Caco-2 (cell line): ENCODE measurements around the gene DDX52. TPM values are rescaled to one million over a fixed set of nuclear protein-coding genes. Genes with fewer than 3 reads are reported as not detected.
A peak's percentile ranks its signal among the peaks of the same experiment; 100 is the strongest.

ENCODE experiments used
- BruUV-seq: library from RNA; stranded (reverse); fragments of 400-500 nt; replicated peaks from 2 replicates; lab custom pipeline; 2021; lab: Mats Ljungman, UMichigan
- CTCF ChIA-PET: fragments of 300-600 bp; sonication (Branson Sonifier 250); formaldehyde crosslinking; loops from one replicate; lab custom pipeline; 2022; ENCODE audit warnings: antibody characterized with exemption; lab: Charles Lee
- POLR2A ChIA-PET: fragments of 300-600 bp; sonication (Branson Sonifier 250); formaldehyde crosslinking; loops from one replicate; lab custom pipeline; 2022; ENCODE audit warnings: antibody characterized with exemption; lab: Charles Lee
- DNase-seq, 2 experiments: peaks; one replicate each; pipeline versions ENCODE4 v3.0.0 to v3.0.0-alpha.2; 2020 to 2022
- H3K27me3 ChIP-seq: replicated peaks from 2 replicates; pipeline ENCODE4 v1.6.0; 2011; ENCODE audit warnings: low read length; ENCODE audit not compliant: control insufficient read depth, insufficient read depth
- H3K36me3 ChIP-seq: 2 replicates; pipeline ENCODE4 v1.5.1; 2011; ENCODE audit warnings: low read length; ENCODE audit not compliant: control insufficient read depth, insufficient read depth
- H3K4me1 ChIP-seq: fragments of 250-450 bp; sonication (Bioruptor Pico); 2 replicates; pipeline ENCODE4 v1.5.1; 2020; ENCODE audit warnings: mild to moderate bottlenecking
- H3K4me3 ChIP-seq: 2 replicates; pipeline ENCODE4 v1.5.1; 2011; ENCODE audit warnings: low read depth, mild to moderate bottlenecking, control low read depth, low read length
- H3K9me3 ChIP-seq: fragments of 250-450 bp; sonication (Bioruptor Pico); 2 replicates; pipeline ENCODE4 v1.5.1; 2020; ENCODE audit warnings: mild to moderate bottlenecking, moderate library complexity
- H3K27ac Mint-ChIP-seq: one replicate; pipeline ENCODE4 v1.8.0; 2022; ENCODE audit warnings: mixed read lengths; ENCODE audit not compliant: unreplicated experiment
- H3K27me3 Mint-ChIP-seq: one replicate; pipeline ENCODE4 v1.8.0; 2022; ENCODE audit warnings: mixed read lengths; ENCODE audit not compliant: insufficient read depth, unreplicated experiment
- H3K36me3 Mint-ChIP-seq: one replicate; pipeline ENCODE4 v1.8.0; 2022; ENCODE audit warnings: mild to moderate bottlenecking, mixed read lengths; ENCODE audit not compliant: insufficient read depth, unreplicated experiment
- H3K4me1 Mint-ChIP-seq: one replicate; pipeline ENCODE4 v1.8.0; 2022; ENCODE audit warnings: low read depth, mixed read lengths; ENCODE audit not compliant: unreplicated experiment
- H3K4me3 Mint-ChIP-seq: one replicate; pipeline ENCODE4 v1.8.0; 2022; ENCODE audit warnings: mild to moderate bottlenecking, moderate library complexity, mixed read lengths; ENCODE audit not compliant: unreplicated experiment
- H3K9me3 Mint-ChIP-seq: one replicate; pipeline ENCODE4 v1.8.0; 2022; ENCODE audit warnings: mixed read lengths; ENCODE audit not compliant: unreplicated experiment
- CTCF ChIP-seq, 2 experiments: fragments of 200-600 bp in 1 of 2; IDR thresholded peaks; 1 replicate in 1 of 2; 2 replicates in 1 of 2; pipeline versions ENCODE4 v1.5.1 to v1.8.0; 2011 to 2022; ENCODE audit warnings: antibody characterized with exemption in 1 of 2, control low read depth in 1 of 2, inconsistent platforms in 1 of 2, low read depth in 1 of 2, low read length in 1 of 2, mild to moderate bottlenecking in 1 of 2, moderate library complexity in 1 of 2; ENCODE audit not compliant: insufficient read depth in 1 of 2, severe bottlenecking in 1 of 2, unreplicated experiment in 1 of 2
- intact Hi-C: fragments of 100-400 bp; cut with micrococcal nuclease; formaldehyde crosslinking; loops from one replicate; pipeline ENCODE4 v1.10.0; 2022; ENCODE audit not compliant: unreplicated experiment
- total RNA-seq: library from RNA; stranded (reverse); gene quantifications from 2 replicates; pipeline ENCODE4 v1.2.3, GENCODE V29; 2022

Gene DDX52
- total RNA-seq, 1 experiment from 2014 or later = 85.1 TPM

- H3K4me3 ChIP-seq = no peak overlapping the region
- H3K27ac Mint-ChIP-seq = no peak overlapping the region
- no peaks in the 10 kb centered on the region for H3K27me3 ChIP-seq
- TF ChIP-seq CTCF (IDR thresholded peaks at IDR 0.05; ENCODE audit: insufficient read depth in 1 of 2, low read depth in 1 of 2, low read length in 1 of 2, severe bottlenecking in 1 of 2, unreplicated experiment in 1 of 2) = no peak
- DNase-seq = no peak
- H3K36me3 ChIP-seq = no peaks in the 10 kb centered on the region
- H3K4me3 Mint-ChIP-seq = no peak overlapping the region
- ChIA-PET POLR2A (no interaction called here), CTCF (interaction anchor here (0.5 kb wide), 1 partner anchor 66 kb away, joined by 5 read pairs; no protein-coding TSS in a partner anchor)
- peaks cover 45% of the 10 kb centered on the region for H3K4me1 Mint-ChIP-seq
- H3K9me3 Mint-ChIP-seq = peaks cover 29% of the 10 kb centered on the region
- no peaks in the 10 kb centered on the region for H3K27me3 Mint-ChIP-seq
- H3K36me3 Mint-ChIP-seq = peaks cover 25% of the 10 kb centered on the region
- no TSS peak for BruUV-seq
- H3K9me3 ChIP-seq = peaks cover 6% of the 10 kb centered on the region; the same call in 1 of the 2 replicates
- intact Hi-C loops = loop anchor here (10.0 kb wide), 1 partner anchor 57 kb away; no protein-coding TSS in a partner anchor
- peaks cover 54% of the 10 kb centered on the region for H3K4me1 ChIP-seq
Observed at GRCh38 chr17:37678036-37678435, 34.8 kb upstream of the DDX52 start.

GRCh38 chr17:37677021-37677420 lies 33.8 kb upstream of the DDX52 start:
- no peaks in the 10 kb centered on the region for H3K27me3 Mint-ChIP-seq
- BruUV-seq = no TSS peak
- Histone ChIP-seq H3K4me1 (peaks cover 60% of the 10 kb centered on the region), H3K9me3 (peaks cover 6% of the 10 kb centered on the region; the same call in 1 of the 2 replicates), H3K4me3 (no peak overlapping the region), H3K36me3 (no peaks in the 10 kb centered on the region), H3K27me3 (no peaks in the 10 kb centered on the region)
- TF ChIP-seq CTCF (IDR thresholded peaks at IDR 0.05; ENCODE audit: insufficient read depth in 1 of 2, low read depth in 1 of 2, low read length in 1 of 2, severe bottlenecking in 1 of 2, unreplicated experiment in 1 of 2) = no peak
- peaks cover 21% of the 10 kb centered on the region for H3K36me3 Mint-ChIP-seq
- POLR2A ChIA-PET = no interaction called here
- H3K27ac Mint-ChIP-seq = peak overlapping the region; percentile 88
- CTCF ChIA-PET = no interaction called here
- intact Hi-C loops = loop anchor here (10.0 kb wide), 1 partner anchor 58 kb away; no protein-coding TSS in a partner anchor
- H3K4me3 Mint-ChIP-seq = peak overlapping the region; percentile 9
- H3K9me3 Mint-ChIP-seq = peaks cover 24% of the 10 kb centered on the region
- H3K4me1 Mint-ChIP-seq = peaks cover 40% of the 10 kb centered on the region
- DNase-seq = no peak

- Histone ChIP-seq H3K4me3 (no peak overlapping the region), H3K9me3 (peaks cover 6% of the 10 kb centered on the region; the same call in 1 of the 2 replicates), H3K4me1 (peaks cover 67% of the 10 kb centered on the region), H3K27me3 (no peaks in the 10 kb centered on the region), H3K36me3 (no peaks in the 10 kb centered on the region)
- ChIA-PET CTCF (interaction anchor here (0.6 to 1.0 kb wide), 4 partner anchors 9 to 33 kb away, joined by 3 to 4 read pairs (median 4); no protein-coding TSS in a partner anchor), POLR2A (no interaction called here)
- Mint-ChIP-seq H3K36me3 (peaks cover 18% of the 10 kb centered on the region), H3K4me1 (peaks cover 44% of the 10 kb centered on the region), H3K27me3 (no peaks in the 10 kb centered on the region), H3K27ac (peak overlapping the region; percentile 88), H3K9me3 (peaks cover 19% of the 10 kb centered on the region), H3K4me3 (peak overlapping the region; percentile 9)
- DNase-seq = peak; percentile 65 to 82
- intact Hi-C loops = loop anchor here (10.0 kb wide), 1 partner anchor 58 kb away; no protein-coding TSS in a partner anchor
- no TSS peak for BruUV-seq
- no peak for TF ChIP-seq CTCF (IDR thresholded peaks at IDR 0.05; ENCODE audit: insufficient read depth in 1 of 2, low read depth in 1 of 2, low read length in 1 of 2, severe bottlenecking in 1 of 2, unreplicated experiment in 1 of 2)
Observed at GRCh38 chr17:37676115-37676925, 33.1 kb upstream of the DDX52 start.
